HG02642 (cell line): ENCODE results near the gene NUDT19.

Source experiments
- ATAC-seq: cut with Tn5 transposase; IDR thresholded peaks from one replicate; pipeline ENCODE4 v1.9.1; 2021; ENCODE audit warnings: mild to moderate bottlenecking; ENCODE audit not compliant: unreplicated experiment, poor library complexity

The NUDT19 gene

GRCh38 chr19:32751066-32751465 lies 59.4 kb downstream of the NUDT19 start:
- no peak for ATAC-seq

GRCh38 chr19:32757189-32757588 lies 65.6 kb downstream of the NUDT19 start:
- ATAC-seq = no peak
